HCT116 (cell line): ENCODE data around the gene KRTCAP3. TPM values are rescaled to one million over a fixed set of nuclear protein-coding genes. Genes with fewer than 3 reads are reported as not detected.

ENCODE experiments used
- total RNA-seq: library from RNA; stranded (reverse); gene quantifications from one replicate; pipeline ENCODE4 v1.2.1, GENCODE V29; 2021; ENCODE audit not compliant: unreplicated experiment

Gene KRTCAP3
- total RNA-seq, 1 experiment from 2014 or later: 65.7 TPM

Other genes starting within 250 kb of the KRTCAP3 start
- gene ATRAID, start 230.3 kb upstream of the KRTCAP3 start, total RNA-seq: 93.6 TPM
- 55.4 TPM for gene SLC5A6, start 230.1 kb upstream of the KRTCAP3 start, total RNA-seq
- gene CAD, start 225.0 kb upstream of the KRTCAP3 start, total RNA-seq: 114 TPM
- 20.5 TPM for gene SLC30A3, start 179.3 kb upstream of the KRTCAP3 start, total RNA-seq
- gene DNAJC5G, start 166.9 kb upstream of the KRTCAP3 start, total RNA-seq: 2.5 TPM
- gene TRIM54, start 160.0 kb upstream of the KRTCAP3 start, total RNA-seq: 2.0 TPM
- 8.0 TPM for gene UCN, start 133.9 kb upstream of the KRTCAP3 start, total RNA-seq
- 55.4 TPM for gene MPV17, start 119.3 kb upstream of the KRTCAP3 start, total RNA-seq
- gene GTF3C2, start 85.6 kb upstream of the KRTCAP3 start, total RNA-seq: 88.2 TPM
- gene EIF2B4, start 72.0 kb upstream of the KRTCAP3 start, total RNA-seq: 43.8 TPM
- 90.5 TPM for gene SNX17, start 71.8 kb upstream of the KRTCAP3 start, total RNA-seq
- gene ZNF513, start 61.6 kb upstream of the KRTCAP3 start, total RNA-seq: 12.8 TPM
- gene PPM1G, start 32.8 kb upstream of the KRTCAP3 start, total RNA-seq: 140 TPM
- 79.1 TPM for gene NRBP1, start 13.8 kb upstream of the KRTCAP3 start, total RNA-seq
- gene IFT172, start 47.4 kb downstream of the KRTCAP3 start, total RNA-seq: 13.7 TPM
- 3.3 TPM for gene FNDC4, start 52.8 kb downstream of the KRTCAP3 start, total RNA-seq
- gene GCKR, start 54.5 kb downstream of the KRTCAP3 start, total RNA-seq: not detected
- gene ZNF512, start 140.7 kb downstream of the KRTCAP3 start, total RNA-seq: 33.0 TPM
- 2.1 TPM for gene CCDC121, start 186.6 kb downstream of the KRTCAP3 start, total RNA-seq
- gene GPN1, start 186.7 kb downstream of the KRTCAP3 start, total RNA-seq: 34.3 TPM
- gene SUPT7L, start 221.2 kb downstream of the KRTCAP3 start, total RNA-seq: 25.2 TPM
- 19.8 TPM for gene SLC4A1AP, start 221.5 kb downstream of the KRTCAP3 start, total RNA-seq